Measurements from ENCODE around the gene ZNF616.

The ZNF616 gene

DNA sequence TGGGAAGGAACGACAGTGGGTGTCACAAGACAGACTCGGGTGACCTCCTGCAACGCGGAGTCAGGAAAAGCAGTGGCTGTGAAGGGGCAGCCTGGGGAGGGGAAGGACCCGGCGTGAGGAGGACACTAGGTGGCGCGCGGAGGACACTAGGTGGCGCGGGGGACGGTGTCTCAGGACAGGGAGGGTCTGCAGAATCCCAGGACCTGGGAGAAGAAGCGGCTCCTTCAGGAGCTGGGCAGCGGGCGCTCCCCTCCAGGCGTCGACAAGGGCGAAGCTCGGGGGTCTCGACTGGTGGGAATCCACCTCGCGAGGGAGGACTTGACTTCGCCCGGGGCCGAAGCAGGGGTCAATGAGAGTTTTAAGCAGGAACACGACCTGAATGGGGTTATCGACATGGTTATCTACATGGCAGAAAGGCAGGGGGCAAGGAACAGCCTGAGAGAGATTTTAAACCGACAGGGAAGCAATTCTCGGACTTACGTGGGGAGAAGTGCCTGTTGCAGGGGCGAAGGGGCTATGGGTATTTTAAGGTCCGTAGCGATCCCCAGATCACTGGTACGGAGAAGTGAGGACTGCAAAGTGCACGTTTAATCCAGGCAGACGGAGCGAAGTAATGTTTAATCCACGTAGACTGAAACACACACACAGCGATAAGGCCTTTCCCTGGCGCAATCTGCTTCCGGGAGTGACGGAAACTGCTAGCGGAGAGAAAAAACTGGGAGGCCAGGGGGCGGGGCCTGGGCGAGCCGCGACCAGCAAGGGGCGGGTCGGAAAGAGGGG lies at the start of gene ZNF616:
Gene ZNF616 (minus strand): TSS at position 687 of the 780 bp plus-strand sequence. CDS start 9,426 bp downstream, outside the sequence.
- peak; percentile 73 for DNase-seq (ENCODE audit: extremely low spot score)
- ChIA-PET CTCF (interaction anchor here (1.1 kb wide), 1 partner anchor 49 kb away, joined by 5 read pairs; no protein-coding TSS in a partner anchor), POLR2A (interaction anchor here (1.1 kb wide), 1 partner anchor 98 kb away, joined by 3 read pairs; no protein-coding TSS in a partner anchor)
- TF ChIP-seq ELF4 (IDR thresholded peaks at IDR 0.05) (no peak; the same call in 1 of the 2 replicates), L3MBTL2 (conservative IDR thresholded peaks at IDR 0.05) (peak; percentile 35; the same call in 1 of the 2 replicates)

DNA sequence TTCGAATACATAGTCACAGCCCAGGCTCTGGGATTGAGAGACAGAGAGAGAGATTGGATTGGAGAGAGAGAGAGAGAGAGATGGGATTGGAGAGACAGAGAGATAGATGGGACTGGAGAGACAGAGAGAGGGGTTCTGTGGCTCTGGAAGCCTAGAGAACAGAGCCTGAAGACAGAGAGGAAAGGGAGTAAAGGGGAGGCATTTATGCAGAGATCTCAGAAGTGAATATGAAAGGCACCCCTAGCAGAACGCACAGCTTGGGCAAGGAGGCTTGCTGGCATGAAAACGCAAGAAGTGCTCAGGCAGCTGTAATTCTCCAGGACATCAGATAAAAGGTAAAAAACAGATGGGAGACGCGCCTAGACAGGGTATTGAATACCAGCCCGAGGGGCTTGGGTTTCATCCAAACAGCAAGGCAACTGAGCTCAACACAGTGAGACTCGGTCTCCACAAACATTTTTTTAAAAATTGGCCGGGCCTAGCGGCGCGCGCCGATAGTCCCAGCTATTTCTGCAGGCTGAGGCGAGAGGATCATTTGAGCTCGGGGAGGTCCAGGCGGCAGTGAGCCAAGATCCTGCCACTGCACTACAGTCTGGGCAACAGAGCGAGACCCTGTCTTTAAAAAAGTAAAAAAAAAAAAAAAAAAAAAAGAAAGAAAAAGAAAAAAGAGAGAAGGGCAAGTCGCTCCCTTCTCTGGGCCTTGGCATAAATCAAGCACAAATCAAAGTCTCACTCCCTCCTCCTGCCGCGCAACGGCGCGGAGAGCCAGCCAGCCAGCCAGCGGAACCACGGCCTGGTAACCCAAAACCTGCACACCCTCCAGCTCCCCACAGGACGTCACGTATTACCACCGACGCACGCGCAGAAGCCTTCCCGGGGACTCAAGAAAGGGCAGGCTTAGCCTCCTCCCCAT lies 49.3 kb upstream of the ZNF616 start:
- ChIA-PET POLR2A (interaction anchor here (0.6 to 1.9 kb wide), 15 partner anchors 10 to 501 kb away, joined by 3 to 8 read pairs (median 5); partner anchors contain the start of genes ZNF615 and ZNF836), CTCF (interaction anchor here (1.0 to 1.1 kb wide), 2 partner anchors 48 to 49 kb away, joined by 4 to 5 read pairs; partner anchors contain the start of gene ZNF616)
- DNase-seq (ENCODE audit: extremely low spot score), result no peak
- TF ChIP-seq ZNF384 (IDR thresholded peaks at IDR 0.05) (peak; percentile 87), FOXM1 (IDR thresholded peaks at IDR 0.05; ENCODE audit: borderline replicate concordance) (no peak)

- ChIA-PET CTCF (no interaction called here), POLR2A (no interaction called here)
- TF ChIP-seq, protein P1, sequence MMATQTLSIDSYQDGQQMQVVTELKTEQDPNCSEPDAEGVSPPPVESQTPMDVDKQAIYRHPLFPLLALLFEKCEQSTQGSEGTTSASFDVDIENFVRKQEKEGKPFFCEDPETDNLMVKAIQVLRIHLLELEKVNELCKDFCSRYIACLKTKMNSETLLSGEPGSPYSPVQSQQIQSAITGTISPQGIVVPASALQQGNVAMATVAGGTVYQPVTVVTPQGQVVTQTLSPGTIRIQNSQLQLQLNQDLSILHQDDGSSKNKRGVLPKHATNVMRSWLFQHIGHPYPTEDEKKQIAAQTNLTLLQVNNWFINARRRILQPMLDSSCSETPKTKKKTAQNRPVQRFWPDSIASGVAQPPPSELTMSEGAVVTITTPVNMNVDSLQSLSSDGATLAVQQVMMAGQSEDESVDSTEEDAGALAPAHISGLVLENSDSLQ (IDR thresholded peaks at IDR 0.05), result no peak
- TF ChIP-seq BHLHE40 (IDR thresholded peaks at IDR 0.05; ENCODE audit: borderline replicate concordance), result no peak
- TF ChIP-seq L3MBTL2 (conservative IDR thresholded peaks at IDR 0.05), result no peak
- TF ChIP-seq HDGF (IDR thresholded peaks at IDR 0.05; ENCODE audit: borderline replicate concordance), result no peak
- TF ChIP-seq TARDBP (IDR thresholded peaks at IDR 0.05), result no peak
- TF ChIP-seq NFRKB (IDR thresholded peaks at IDR 0.05), result no peak
- TF ChIP-seq LEF1 (IDR thresholded peaks at IDR 0.05; ENCODE audit: borderline replicate concordance), result no peak
- no peak for TF ChIP-seq SUZ12 (IDR thresholded peaks at IDR 0.05)
- TF ChIP-seq FOXA1 (IDR thresholded peaks at IDR 0.05), result no peak
- no peak for TF ChIP-seq CTBP1 (IDR thresholded peaks at IDR 0.05; ENCODE audit: borderline replicate concordance)
- no peak for TF ChIP-seq FOXM1 (IDR thresholded peaks at IDR 0.05; ENCODE audit: borderline replicate concordance)
- TF ChIP-seq FOXK2 (IDR thresholded peaks at IDR 0.05), result no peak
- no peak for TF ChIP-seq ZNF384 (IDR thresholded peaks at IDR 0.05)
- no peak for TF ChIP-seq SP1 (IDR thresholded peaks at IDR 0.05)
- TF ChIP-seq ARNT (IDR thresholded peaks at IDR 0.05), result no peak
- TF ChIP-seq ELF4 (IDR thresholded peaks at IDR 0.05), result no peak
- DNase-seq (ENCODE audit: extremely low spot score), result no peak
These were observed 47.7 kb upstream of the ZNF616 start for GRCh38 chr19:52187407-52187806.

DNA sequence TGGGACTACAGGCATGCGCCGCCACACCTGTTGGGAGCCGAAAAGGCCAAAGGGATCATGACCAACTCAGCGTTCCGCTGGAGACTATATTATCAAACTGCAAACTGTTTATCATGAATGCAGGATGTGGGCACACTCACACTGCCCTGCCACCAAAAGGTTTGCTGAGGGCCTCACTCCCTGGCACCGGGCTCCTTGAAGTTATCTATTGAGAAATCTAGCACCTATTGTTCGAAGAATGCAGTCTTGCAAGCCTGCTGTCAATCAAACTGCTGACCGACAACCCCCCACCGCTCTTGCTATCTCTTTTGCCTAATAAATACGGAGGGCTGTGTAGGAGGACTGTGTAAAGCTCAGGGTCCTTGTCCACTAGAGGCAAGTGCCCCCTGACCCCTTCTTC lies 36.8 kb upstream of the ZNF616 start:
- ChIA-PET CTCF (no interaction called here), POLR2A (interaction anchor here (2.2 kb wide), 1 partner anchor 13 kb away, joined by 8 read pairs; the partner anchor contains the start of gene PPP2R1A)
- TF ChIP-seq FOXA1 (IDR thresholded peaks at IDR 0.05) (no peak), SUZ12 (IDR thresholded peaks at IDR 0.05) (no peak), LEF1 (IDR thresholded peaks at IDR 0.05; ENCODE audit: borderline replicate concordance) (no peak), ARNT (IDR thresholded peaks at IDR 0.05) (no peak), NFRKB (IDR thresholded peaks at IDR 0.05) (no peak), L3MBTL2 (conservative IDR thresholded peaks at IDR 0.05) (no peak), ELF4 (IDR thresholded peaks at IDR 0.05) (no peak)
- TF ChIP-seq, protein P1 (IDR thresholded peaks at IDR 0.05), result peak; percentile 41; the same call in 1 of the 2 replicates
- DNase-seq (ENCODE audit: extremely low spot score), result no peak

DNA sequence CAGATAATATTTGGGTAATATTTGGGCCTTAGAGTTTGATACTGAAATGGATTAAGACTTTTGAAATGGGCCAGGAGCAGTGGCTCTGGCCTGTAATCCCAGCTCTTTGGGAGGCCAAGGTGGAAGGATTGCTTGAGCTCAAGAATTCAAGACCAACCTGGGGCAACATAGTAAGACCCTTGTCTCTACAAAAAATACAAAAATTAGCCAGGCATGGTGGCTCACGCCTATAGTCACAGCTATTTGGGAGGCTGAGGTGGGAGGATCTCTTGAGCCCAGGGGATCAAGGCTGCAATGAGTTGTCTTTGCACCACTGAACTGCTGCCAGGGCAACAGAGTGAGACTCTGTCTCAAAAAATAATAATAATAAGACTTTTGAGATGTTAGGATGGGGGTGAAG lies 32.6 kb upstream of the ZNF616 start:
- no peak for DNase-seq (ENCODE audit: extremely low spot score)
- TF ChIP-seq BHLHE40 (IDR thresholded peaks at IDR 0.05; ENCODE audit: borderline replicate concordance) (no peak), FOXA1 (IDR thresholded peaks at IDR 0.05) (no peak), ARNT (IDR thresholded peaks at IDR 0.05) (no peak), CTBP1 (IDR thresholded peaks at IDR 0.05; ENCODE audit: borderline replicate concordance) (no peak), HDGF (IDR thresholded peaks at IDR 0.05; ENCODE audit: borderline replicate concordance) (no peak), L3MBTL2 (conservative IDR thresholded peaks at IDR 0.05) (no peak), FOXK2 (IDR thresholded peaks at IDR 0.05) (no peak), LEF1 (IDR thresholded peaks at IDR 0.05; ENCODE audit: borderline replicate concordance) (no peak), SP1 (IDR thresholded peaks at IDR 0.05) (no peak), TARDBP (IDR thresholded peaks at IDR 0.05) (no peak), SUZ12 (IDR thresholded peaks at IDR 0.05) (no peak), NFRKB (IDR thresholded peaks at IDR 0.05) (no peak), ZNF384 (IDR thresholded peaks at IDR 0.05) (no peak)
- ChIA-PET POLR2A (interaction anchor here (1.8 kb wide), 1 partner anchor 17 kb away, joined by 5 read pairs; no protein-coding TSS in a partner anchor), CTCF (no interaction called here)

All from HEK293T (cell line).